Thyroid gland (tissue), 4 donors: ENCODE results near the gene OLIG1.

Source experiments
- POLR2A ChIP-seq, 2 donors: fragments of 450-650 bp; IDR thresholded peaks; one replicate each; pipeline ENCODE4 v1.6.1; 2017; ENCODE audit warnings: antibody characterized with exemption in 2 of 2, mild to moderate bottlenecking in 2 of 2, moderate library complexity in 1 of 2
- TF ChIP-seq, protein P1 (sequence below), 6 experiments: fragments of 200-600 bp in 3 of 6; fragments of 450-650 bp in 3 of 6; sonication (generic) in 3 of 6; IDR thresholded peaks; one replicate each; pipeline ENCODE4 v1.5.1; 2016 to 2019; ENCODE audit warnings: antibody characterized with exemption in 6 of 6, mild to moderate bottlenecking in 2 of 6, inconsistent platforms in 1 of 6, moderate library complexity in 1 of 6

DNA sequence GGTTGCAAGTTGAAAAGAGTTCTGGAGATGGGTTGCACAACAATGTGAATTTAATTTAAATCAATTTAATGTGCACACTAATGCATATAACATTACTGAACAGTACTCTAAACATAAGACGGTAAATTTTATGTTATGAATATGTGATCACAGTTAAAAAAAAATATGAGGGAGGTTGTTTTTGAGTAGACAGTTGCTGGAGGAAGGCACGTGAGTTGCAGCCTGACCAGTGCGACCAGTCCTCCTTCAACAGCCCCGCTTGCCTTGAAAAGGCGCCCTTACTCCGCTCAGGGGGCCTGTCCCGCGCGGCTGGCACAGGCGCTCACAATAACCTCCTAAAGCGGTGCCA lies 322 bp upstream of the OLIG1 start:
- no peak for TF ChIP-seq POLR2A (IDR thresholded peaks at IDR 0.05)
- TF ChIP-seq, protein P1, sequence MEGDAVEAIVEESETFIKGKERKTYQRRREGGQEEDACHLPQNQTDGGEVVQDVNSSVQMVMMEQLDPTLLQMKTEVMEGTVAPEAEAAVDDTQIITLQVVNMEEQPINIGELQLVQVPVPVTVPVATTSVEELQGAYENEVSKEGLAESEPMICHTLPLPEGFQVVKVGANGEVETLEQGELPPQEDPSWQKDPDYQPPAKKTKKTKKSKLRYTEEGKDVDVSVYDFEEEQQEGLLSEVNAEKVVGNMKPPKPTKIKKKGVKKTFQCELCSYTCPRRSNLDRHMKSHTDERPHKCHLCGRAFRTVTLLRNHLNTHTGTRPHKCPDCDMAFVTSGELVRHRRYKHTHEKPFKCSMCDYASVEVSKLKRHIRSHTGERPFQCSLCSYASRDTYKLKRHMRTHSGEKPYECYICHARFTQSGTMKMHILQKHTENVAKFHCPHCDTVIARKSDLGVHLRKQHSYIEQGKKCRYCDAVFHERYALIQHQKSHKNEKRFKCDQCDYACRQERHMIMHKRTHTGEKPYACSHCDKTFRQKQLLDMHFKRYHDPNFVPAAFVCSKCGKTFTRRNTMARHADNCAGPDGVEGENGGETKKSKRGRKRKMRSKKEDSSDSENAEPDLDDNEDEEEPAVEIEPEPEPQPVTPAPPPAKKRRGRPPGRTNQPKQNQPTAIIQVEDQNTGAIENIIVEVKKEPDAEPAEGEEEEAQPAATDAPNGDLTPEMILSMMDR (IDR thresholded peaks at IDR 0.05) = no peak
